Ishikawa (cell line): Measurements from ENCODE around the gene AGO3.

ENCODE experiments used
- CEBPB ChIP-seq: IDR thresholded peaks from 2 replicates; pipeline ENCODE4 v1.6.1; 2012
- CREB1 ChIP-seq: IDR thresholded peaks from 2 replicates; pipeline ENCODE4 v1.6.1; 2012; ENCODE audit warnings: low read depth
- EGR1 ChIP-seq: IDR thresholded peaks from 2 replicates; pipeline ENCODE4 v1.6.1; 2012
- FOXM1 ChIP-seq: IDR thresholded peaks from 2 replicates; pipeline ENCODE4 v1.6.1; 2012; ENCODE audit warnings: low read depth, borderline replicate concordance
- MAX ChIP-seq: IDR thresholded peaks from 2 replicates; pipeline ENCODE4 v1.6.1; 2012
- RAD21 ChIP-seq: IDR thresholded peaks from 2 replicates; pipeline ENCODE4 v1.6.1; 2012; ENCODE audit warnings: low read depth
- REST ChIP-seq: IDR thresholded peaks from 2 replicates; pipeline ENCODE4 v1.6.1; 2012; ENCODE audit warnings: low read depth, mild to moderate bottlenecking
- USF1 ChIP-seq: IDR thresholded peaks from 2 replicates; pipeline ENCODE4 v1.6.1; 2012
- YY1 ChIP-seq: IDR thresholded peaks from 2 replicates; pipeline ENCODE4 v1.6.1; 2012; ENCODE audit warnings: low read depth
- ZBTB7A ChIP-seq: IDR thresholded peaks from 2 replicates; pipeline ENCODE4 v1.6.1; 2012; ENCODE audit warnings: low read depth

DNA sequence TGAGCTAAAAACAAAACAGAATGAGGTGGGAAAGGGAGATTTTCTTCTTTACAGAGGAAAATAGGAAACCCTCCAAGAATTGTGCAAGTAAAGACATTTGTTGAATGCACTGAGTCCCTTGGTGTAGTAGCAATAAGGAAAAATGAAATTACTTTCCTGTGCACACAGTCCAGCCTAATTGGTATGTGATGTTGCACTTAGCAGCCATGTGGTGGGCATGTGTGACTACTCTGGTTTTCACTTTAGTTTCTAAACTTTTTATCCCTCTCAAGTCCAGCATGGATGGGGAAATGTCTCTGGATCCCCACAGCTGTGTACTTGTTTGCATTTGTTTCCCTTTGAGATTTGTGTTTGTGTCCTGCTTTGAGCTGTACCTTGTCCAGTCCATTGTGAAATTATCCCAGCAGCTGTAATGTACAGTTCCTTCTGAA lies 7.1 kb upstream of the AGO3 start:
- TF ChIP-seq MAX (no peak), USF1 (no peak), RAD21 (no peak), ZBTB7A (no peak), CREB1 (no peak), CEBPB (no peak), EGR1 (no peak), FOXM1 (no peak), YY1 (no peak), REST (no peak)
